MM.1S (cell line): Measurements from ENCODE around the gene LMF1.

Experiments
- DNase-seq: peaks from one replicate; pipeline ENCODE4 v3.0.0-alpha.2; 2015
- H2AFZ ChIP-seq: fragments of 300-600 bp; sonication (generic); 2 replicates; pipeline ENCODE4 v1.6.0; 2016; ENCODE audit warnings: antibody characterized with exemption, low read length
- H3F3A ChIP-seq: fragments of 300-600 bp; sonication (generic); 2 replicates; pipeline ENCODE4 v1.6.1; 2016; ENCODE audit warnings: mild to moderate bottlenecking, antibody characterized with exemption, low read length, moderate library complexity, mixed read lengths; ENCODE audit not compliant: insufficient read depth
- H3K27ac ChIP-seq: fragments of 300-600 bp; sonication (generic); 2 replicates; pipeline ENCODE4 v1.5.1; 2016; ENCODE audit warnings: mild to moderate bottlenecking, low read length
- H3K27me3 ChIP-seq: fragments of 300-600 bp; sonication (generic); replicated peaks from 2 replicates; pipeline ENCODE4 v1.6.0; 2016; ENCODE audit warnings: low read length; ENCODE audit not compliant: insufficient read depth
- H3K36me3 ChIP-seq: fragments of 300-600 bp; sonication (generic); replicated peaks from 2 replicates; pipeline ENCODE4 v1.6.1; 2016; ENCODE audit warnings: mild to moderate bottlenecking, low read length, mixed read lengths; ENCODE audit not compliant: insufficient read depth
- H3K4me1 ChIP-seq: fragments of 300-600 bp; sonication (generic); 2 replicates; pipeline ENCODE4 v1.6.1; 2016; ENCODE audit warnings: low read length, mixed read lengths
- H3K4me2 ChIP-seq: fragments of 300-600 bp; sonication (generic); 2 replicates; pipeline ENCODE4 v1.6.0; 2016; ENCODE audit warnings: low read depth, low read length
- H3K4me3 ChIP-seq: fragments of 300-600 bp; sonication (generic); 2 replicates; pipeline ENCODE4 v1.5.1; 2016; ENCODE audit warnings: low read length, mixed read lengths
- H3K79me2 ChIP-seq: fragments of 300-600 bp; sonication (generic); 2 replicates; pipeline ENCODE4 v1.6.1; 2016; ENCODE audit warnings: mixed run types, low read length, mixed read lengths
- H3K9ac ChIP-seq: fragments of 300-600 bp; sonication (generic); 2 replicates; pipeline ENCODE4 v1.6.1; 2016; ENCODE audit warnings: low read length, mixed read lengths
- H3K9me2 ChIP-seq: fragments of 300-600 bp; sonication (generic); replicated peaks from 2 replicates; pipeline ENCODE4 v1.6.1; 2016; ENCODE audit warnings: mild to moderate bottlenecking, low read length, mixed read lengths; ENCODE audit not compliant: insufficient read depth
- H3K9me3 ChIP-seq: fragments of 300-600 bp; sonication (generic); replicated peaks from 2 replicates; pipeline ENCODE4 v1.6.1; 2016; ENCODE audit warnings: mild to moderate bottlenecking, low read length, mixed read lengths; ENCODE audit not compliant: insufficient read depth
- H4K20me1 ChIP-seq: fragments of 300-600 bp; sonication (generic); 2 replicates; pipeline ENCODE4 v1.6.1; 2016; ENCODE audit warnings: mild to moderate bottlenecking, low read length, moderate library complexity, mixed read lengths; ENCODE audit not compliant: insufficient read depth
- CTCF ChIP-seq: fragments of 300-600 bp; sonication (generic); IDR thresholded peaks from 2 replicates; pipeline ENCODE4 v1.5.1; 2016; ENCODE audit warnings: antibody characterized with exemption, low read length, mixed read lengths
- EZH2 ChIP-seq: fragments of 300-600 bp; sonication (generic); optimal IDR thresholded peaks from 2 replicates; pipeline ENCODE3; 2017; ENCODE audit warnings: low read depth, mild to moderate bottlenecking, antibody characterized with exemption, low read length, mixed read lengths
- EZH2phosphoT487 ChIP-seq: fragments of 300-600 bp; sonication (generic); IDR thresholded peaks from 2 replicates; pipeline ENCODE4 v1.6.1; 2018; ENCODE audit warnings: antibody characterized with exemption, low read length

The LMF1 gene

DNA sequence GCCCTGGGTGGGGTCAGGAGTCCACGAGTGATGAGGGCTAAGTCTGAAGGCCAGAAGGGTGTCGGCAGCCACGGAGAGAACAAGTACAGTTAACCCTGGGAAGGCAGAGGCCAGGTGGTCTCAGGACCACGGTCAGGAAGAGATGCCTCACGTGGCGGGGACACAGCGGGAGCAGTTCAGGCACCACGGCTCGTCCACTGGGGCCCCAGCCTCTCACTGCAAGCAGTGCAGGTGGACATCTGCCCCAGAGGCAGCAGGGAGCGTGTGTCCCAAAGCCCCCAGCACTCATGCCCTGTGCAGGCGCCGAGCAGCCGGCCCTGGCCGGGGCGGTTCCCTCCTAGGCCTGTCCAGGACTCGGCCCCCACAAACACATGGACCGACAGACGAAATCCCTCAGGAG lies 4.7 kb downstream of the LMF1 start:
- H3K4me1 ChIP-seq, result no peaks in the 10 kb centered on the region
- no peaks in the 10 kb centered on the region for H3K36me3 ChIP-seq
- no peak overlapping the region for H3K27ac ChIP-seq
- H3K79me2 ChIP-seq, result no peaks in the 10 kb centered on the region
- H3K9me2 ChIP-seq, result no peaks in the 10 kb centered on the region
- no peak overlapping the region for H3K9ac ChIP-seq
- H3K9me3 ChIP-seq, result no peaks in the 10 kb centered on the region
- H3K4me3 ChIP-seq, result no peak overlapping the region
- peaks cover 58% of the 10 kb centered on the region for H3K27me3 ChIP-seq
- H3K4me2 ChIP-seq, result no peak overlapping the region
- no peaks in the 10 kb centered on the region for H4K20me1 ChIP-seq
- DNase-seq, result no peak
- H3F3A ChIP-seq, result no peaks in the 10 kb centered on the region
- H2AFZ ChIP-seq, result no peak overlapping the region
- TF ChIP-seq CTCF, result no peak

DNA sequence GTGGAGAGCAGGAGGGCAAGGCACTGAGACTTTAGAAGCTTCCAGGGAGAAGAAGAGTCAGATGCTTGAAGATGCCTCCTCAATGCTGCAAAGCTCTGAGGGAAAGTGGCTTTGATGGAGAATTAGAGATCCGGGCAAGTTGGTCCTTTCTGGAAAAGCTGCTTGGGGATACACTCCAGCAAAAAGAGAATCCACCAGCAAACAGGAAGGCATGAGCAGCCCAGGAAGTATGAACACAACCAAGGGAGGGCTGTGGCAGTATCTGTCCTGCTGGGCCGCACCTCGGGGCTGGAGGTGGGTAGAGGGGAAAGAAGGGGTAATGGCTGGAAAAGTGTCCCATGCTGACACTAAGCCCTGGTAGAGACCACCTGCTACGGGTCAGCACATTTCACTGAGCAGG lies 5.3 kb downstream of the LMF1 start:
- DNase-seq, result no peak
- Histone ChIP-seq H3K36me3 (no peaks in the 10 kb centered on the region), H3K9ac (no peak overlapping the region), H3K4me2 (no peak overlapping the region), H3K9me3 (no peaks in the 10 kb centered on the region), H2AFZ (no peak overlapping the region), H4K20me1 (no peaks in the 10 kb centered on the region), H3F3A (no peaks in the 10 kb centered on the region), H3K79me2 (no peaks in the 10 kb centered on the region), H3K27ac (no peak overlapping the region), H3K4me1 (no peaks in the 10 kb centered on the region), H3K27me3 (peaks cover 58% of the 10 kb centered on the region), H3K9me2 (no peaks in the 10 kb centered on the region), H3K4me3 (no peak overlapping the region)
- TF ChIP-seq CTCF (no peak), EZH2phosphoT487 (no peak), EZH2 (no peak)

DNA sequence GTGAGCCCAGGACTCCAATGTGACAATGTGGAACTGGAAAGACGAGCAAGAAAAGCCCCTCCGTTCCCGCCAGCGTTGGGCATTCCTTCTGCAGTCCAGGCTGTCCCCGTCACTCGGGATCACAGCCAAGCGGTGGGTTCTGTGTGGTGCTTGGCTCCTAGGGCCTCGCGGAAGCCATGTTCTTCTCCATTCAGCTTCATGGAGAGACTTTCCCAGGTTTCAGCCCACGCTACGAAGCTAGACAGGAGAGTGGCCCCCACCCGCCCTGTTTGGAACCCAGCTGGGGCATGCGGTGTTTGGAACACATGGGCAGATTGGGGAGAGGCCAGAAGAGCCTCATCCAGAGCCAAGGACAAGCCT lies 5.8 kb downstream of the LMF1 start:
- no peak overlapping the region for H3K9ac ChIP-seq

More for the DNA sequence above, 5.8 kb downstream of the LMF1 start:
- H3K79me2 ChIP-seq, result no peaks in the 10 kb centered on the region
- no peaks in the 10 kb centered on the region for H3K36me3 ChIP-seq
- no peaks in the 10 kb centered on the region for H4K20me1 ChIP-seq
- DNase-seq, result no peak
- no peak overlapping the region for H3K4me3 ChIP-seq
- no peak for TF ChIP-seq EZH2
- TF ChIP-seq EZH2phosphoT487, result no peak
- no peak for TF ChIP-seq CTCF
- no peaks in the 10 kb centered on the region for H3F3A ChIP-seq
- H3K4me2 ChIP-seq, result peak overlapping the region; percentile 52; the same call in 1 of the 2 replicates
- no peaks in the 10 kb centered on the region for H3K9me3 ChIP-seq
- H3K9me2 ChIP-seq, result no peaks in the 10 kb centered on the region
- no peaks in the 10 kb centered on the region for H3K4me1 ChIP-seq
- H2AFZ ChIP-seq, result no peak overlapping the region
- peaks cover 59% of the 10 kb centered on the region for H3K27me3 ChIP-seq
- H3K27ac ChIP-seq, result no peak overlapping the region
